ENCODE measurements around the gene CCL3.
"Not testable (repeated sequence)": the region's sequence is repeated elsewhere in the genome, so short reads cannot be mapped to it uniquely, and the experiment has no call there.

CCL3 gene

GRCh38 chr17:36088670-36089338 is 1.1 kb downstream of the CCL3 start:
- DNase-seq (ENCODE audit: extremely low spot score, insufficient read length, low read depth) (no peak), FAIRE-seq (no peak)

DNA sequence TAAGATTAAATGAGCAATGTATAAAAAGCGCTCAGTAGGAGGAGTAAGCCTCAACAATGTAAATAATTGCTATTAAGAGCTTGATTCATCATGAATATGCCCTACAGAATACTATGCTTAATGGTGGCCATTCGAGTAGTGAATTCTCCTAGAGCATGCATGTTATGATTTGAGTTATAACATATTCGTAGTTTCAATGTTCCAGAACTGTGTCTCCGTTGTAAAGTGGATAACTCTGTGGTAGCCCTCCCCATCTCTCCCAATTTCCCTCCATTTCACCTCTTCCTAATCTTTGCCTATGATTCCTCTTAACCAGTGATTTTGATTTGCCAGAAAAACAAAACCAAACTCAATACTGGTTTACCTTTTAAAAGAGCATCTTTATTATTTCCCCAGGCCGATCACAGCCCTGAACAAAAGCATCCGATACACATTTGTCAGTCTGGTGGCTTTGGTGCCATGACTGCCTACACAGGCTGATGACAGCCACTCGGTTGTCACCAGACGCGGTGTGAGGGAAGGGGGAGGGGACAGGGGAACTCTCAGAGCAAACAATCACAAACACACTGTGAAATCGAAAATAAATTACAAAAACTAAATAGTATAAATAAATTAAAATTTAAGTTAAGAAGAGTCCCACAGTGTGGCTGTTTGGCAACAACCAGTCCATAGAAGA is 1.9 kb downstream of the CCL3 start:
- FAIRE-seq; DNase-seq (ENCODE audit: extremely low spot score, insufficient read length, low read depth): not testable (repeated sequence)

- DNase-seq (ENCODE audit: extremely low spot score, insufficient read length, low read depth) = not testable (repeated sequence)
These were observed 2.5 kb downstream of the CCL3 start for GRCh38 chr17:36087471-36087870.

GRCh38 chr17:36086791-36087190 is 3.2 kb downstream of the CCL3 start:
- FAIRE-seq (no peak), DNase-seq (ENCODE audit: extremely low spot score, insufficient read length, low read depth) (no peak)

More at GRCh38 chr17:36087471-36087870, 2.5 kb downstream of the CCL3 start:
- FAIRE-seq = not testable (repeated sequence)

DNA sequence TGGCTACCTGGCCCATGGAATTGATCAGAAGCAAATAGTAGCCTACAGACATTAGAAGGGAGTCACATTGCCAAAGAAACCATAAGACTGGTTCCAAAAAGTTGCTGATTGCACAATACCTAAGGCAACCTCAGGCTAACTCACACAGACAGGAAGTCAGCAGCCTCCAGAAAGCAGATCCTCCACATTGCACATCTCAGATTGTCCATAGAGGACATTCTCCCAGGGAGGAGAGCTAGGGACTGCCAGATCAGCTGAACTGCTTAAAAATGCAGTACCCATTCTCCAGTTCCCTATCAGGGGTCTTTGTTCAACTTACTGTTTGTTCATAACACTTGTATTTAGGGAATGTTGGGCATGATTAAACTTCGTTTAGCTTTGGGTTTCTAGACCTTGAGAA is 4.2 kb downstream of the CCL3 start:
- FAIRE-seq (no peak), DNase-seq (ENCODE audit: extremely low spot score, insufficient read length, low read depth) (no peak)

GRCh38 chr17:36083691-36084090 is 6.3 kb downstream of the CCL3 start:
- FAIRE-seq; DNase-seq (ENCODE audit: extremely low spot score, insufficient read length, low read depth): not testable (repeated sequence)

GRCh38 chr17:36082482-36083120 is 7.3 kb downstream of the CCL3 start:
- not testable (repeated sequence) for FAIRE-seq

DNA sequence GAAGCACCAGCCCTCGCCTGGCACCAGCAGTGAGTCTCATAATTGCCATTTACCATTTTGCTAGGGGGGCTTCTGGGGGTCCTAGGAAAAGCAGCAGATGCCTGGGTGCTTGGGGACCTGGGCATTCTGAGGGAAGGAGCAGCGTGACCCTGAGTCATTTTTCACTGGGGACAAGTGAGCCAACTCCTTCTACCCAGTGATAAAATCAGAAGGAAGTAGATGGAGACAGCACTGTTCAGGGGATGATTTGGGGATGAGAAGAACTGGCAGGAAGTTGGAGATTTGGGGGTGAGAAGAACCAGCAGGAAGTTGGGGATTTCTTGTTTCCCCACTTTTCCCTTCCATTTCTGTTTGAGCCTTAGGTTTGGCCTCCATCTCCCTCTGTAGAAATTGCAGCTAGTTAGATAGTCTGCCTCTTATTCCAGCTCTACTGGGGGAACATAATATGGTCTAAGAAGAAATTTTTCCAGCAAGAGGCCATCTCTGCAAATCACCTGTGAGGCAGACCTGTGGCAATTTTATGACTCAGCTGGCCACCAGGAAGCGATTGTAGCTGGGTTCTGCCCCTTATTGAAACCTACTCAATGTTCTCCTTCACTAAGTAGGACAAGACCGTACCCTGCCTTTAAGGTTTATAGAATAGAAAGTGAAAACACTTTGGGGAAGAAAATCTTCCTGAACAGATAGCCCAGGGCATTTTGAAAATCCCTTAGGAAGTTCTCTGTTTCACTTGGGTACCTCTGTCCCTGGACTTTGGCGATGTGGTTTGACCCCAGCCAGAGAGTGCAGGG is 8.1 kb downstream of the CCL3 start:
- not testable (repeated sequence) for DNase-seq (ENCODE audit: extremely low spot score, insufficient read length, low read depth); FAIRE-seq

More at GRCh38 chr17:36082482-36083120, 7.3 kb downstream of the CCL3 start:
- not testable (repeated sequence) for DNase-seq (ENCODE audit: extremely low spot score, insufficient read length, low read depth)

DNA sequence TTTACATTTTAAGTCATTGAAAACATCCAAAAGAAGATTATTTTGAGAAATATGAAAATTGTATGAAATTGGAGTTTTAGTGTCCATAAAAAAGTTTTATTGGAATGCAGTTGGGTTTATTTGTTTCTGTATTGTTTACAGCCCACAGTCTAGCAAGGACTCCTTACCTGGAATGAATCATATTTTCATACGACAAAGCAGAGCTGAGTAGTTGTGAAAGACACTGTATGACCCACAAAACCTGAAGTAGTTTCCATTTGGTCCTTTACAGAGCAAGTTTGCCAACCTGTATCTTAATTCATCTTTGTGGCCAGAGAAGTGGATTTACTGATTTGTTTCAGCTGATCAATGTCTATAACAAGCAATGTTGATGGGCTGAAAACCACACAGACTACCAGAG is 15.6 kb downstream of the CCL3 start:
- FAIRE-seq = no peak

GRCh38 chr17:36072431-36073121 is 17.4 kb downstream of the CCL3 start:
- DNase-seq (ENCODE audit: extremely low spot score, insufficient read length, low read depth) (no peak), FAIRE-seq (no peak)

More for the DNA sequence above, 15.6 kb downstream of the CCL3 start:
- DNase-seq (ENCODE audit: extremely low spot score, insufficient read length, low read depth) = no peak

- no peak for FAIRE-seq
- DNase-seq (ENCODE audit: extremely low spot score, insufficient read length, low read depth) = no peak
These were observed 18.2 kb downstream of the CCL3 start for GRCh38 chr17:36071751-36072150.

DNA sequence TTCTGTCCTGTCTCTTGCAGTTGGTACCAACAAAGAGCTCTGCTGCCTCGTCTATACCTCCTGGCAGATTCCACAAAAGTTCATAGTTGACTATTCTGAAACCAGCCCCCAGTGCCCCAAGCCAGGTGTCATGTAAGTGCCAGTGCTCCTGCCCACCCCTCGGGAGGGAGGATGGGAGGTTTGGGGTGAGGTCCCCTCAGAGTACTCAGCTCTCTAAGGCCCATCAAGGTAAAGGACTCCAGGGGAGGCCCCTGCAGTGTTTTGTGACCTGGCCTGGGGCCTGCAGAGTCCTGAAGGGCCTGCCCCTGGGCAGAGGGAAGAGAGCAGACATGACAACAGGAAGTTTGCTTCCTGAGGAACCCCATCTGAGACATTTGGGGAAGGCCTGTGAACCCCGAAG is 19.5 kb downstream of the CCL3 start:
- FAIRE-seq (no peak), DNase-seq (ENCODE audit: extremely low spot score, insufficient read length, low read depth) (no peak)

DNA sequence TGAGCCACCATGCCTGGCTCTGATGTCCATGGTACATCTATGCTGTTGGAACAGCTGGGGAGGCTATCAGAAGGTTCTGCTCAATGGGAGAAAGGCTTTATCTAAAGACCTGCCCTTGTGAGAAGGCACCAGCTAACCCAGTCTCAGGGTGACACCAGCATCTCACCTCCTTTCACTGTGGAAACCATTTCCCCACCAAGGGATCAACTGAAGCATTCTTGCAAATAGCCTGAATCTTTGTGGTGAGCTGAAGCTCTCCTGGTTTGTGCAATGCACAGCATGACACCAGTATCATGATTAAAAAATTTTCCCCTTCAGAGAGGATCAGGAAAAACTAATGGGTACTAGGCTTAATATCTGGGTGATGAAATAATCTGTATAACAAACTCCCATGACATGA is 20.8 kb downstream of the CCL3 start:
- no peak for FAIRE-seq
- DNase-seq (ENCODE audit: extremely low spot score, insufficient read length, low read depth) = no peak

DNA sequence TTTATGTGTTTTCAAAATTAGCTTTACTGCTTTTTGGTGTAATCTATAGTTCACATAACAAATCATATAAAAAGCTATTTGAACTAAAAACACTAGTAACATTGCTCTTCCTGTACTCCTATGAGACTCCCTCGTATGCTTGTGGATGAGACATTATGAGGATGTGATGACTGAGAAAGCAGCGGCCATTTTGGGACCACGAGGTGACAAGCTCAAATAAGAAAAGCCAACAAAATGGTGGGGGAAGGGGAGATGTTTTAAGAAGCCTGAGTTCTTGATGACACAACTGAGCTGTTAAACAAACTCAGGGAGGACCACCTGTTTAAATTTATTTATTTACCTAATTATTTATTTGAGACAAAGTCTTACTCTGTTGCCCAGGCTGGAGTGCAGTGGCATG is 21.4 kb downstream of the CCL3 start:
- FAIRE-seq (no peak), DNase-seq (ENCODE audit: extremely low spot score, insufficient read length, low read depth) (no peak)

- FAIRE-seq (no peak), DNase-seq (ENCODE audit: extremely low spot score, insufficient read length, low read depth) (no peak)
These were observed 23.5 kb downstream of the CCL3 start for GRCh38 chr17:36066365-36066985.

- no peak for FAIRE-seq
- no peak for DNase-seq (ENCODE audit: extremely low spot score, insufficient read length, low read depth)
These were observed 26.0 kb downstream of the CCL3 start, which contains the start of gene CCL18 for GRCh38 chr17:36063786-36064541. Gene CCL18, plus strand, starts transcription at chr17:36064272. Its CDS starts 71 bp downstream, at chr17:36064343.

DNA sequence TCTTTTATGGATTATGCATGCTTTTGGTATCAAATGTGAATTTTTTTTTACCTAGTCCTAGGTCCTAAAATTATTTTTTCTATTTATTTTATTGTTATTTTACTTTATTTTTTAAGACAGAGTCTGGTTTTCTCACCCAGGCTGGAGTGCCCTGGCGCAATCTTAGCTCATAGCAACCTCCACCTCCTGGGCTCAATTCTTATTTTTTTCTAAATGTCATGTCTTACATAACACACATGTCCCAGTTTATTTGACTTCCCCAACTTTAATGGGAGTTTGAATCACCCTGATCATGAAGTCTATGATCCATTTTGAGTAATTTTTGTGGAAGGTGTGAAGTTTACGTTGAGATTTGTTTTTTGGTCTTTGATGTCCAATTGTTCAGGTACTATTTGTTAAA is 29.1 kb downstream of the CCL3 start:
- FAIRE-seq (no peak), DNase-seq (ENCODE audit: extremely low spot score, insufficient read length, low read depth) (no peak)

DNA sequence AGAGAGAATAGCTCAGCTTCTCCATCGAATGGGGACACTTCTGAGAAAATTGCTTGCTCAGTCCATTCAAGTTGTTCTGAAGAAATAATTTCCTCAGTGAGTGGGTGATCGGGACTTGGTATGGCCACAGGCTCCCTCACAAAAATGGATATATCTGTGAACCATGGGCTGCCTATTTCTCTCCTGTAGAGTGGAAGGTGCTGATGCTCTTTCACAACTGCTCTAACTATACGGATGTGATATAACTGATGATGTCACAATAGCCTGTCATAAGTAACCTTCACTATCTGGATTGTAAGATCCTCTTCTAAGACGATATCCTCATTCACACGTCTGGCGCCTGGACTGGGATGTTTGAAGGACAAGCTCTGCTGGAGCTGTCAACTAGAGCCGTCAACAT is 30.5 kb downstream of the CCL3 start:
- FAIRE-seq = no peak
- DNase-seq (ENCODE audit: extremely low spot score, insufficient read length, low read depth) = no peak

DNA sequence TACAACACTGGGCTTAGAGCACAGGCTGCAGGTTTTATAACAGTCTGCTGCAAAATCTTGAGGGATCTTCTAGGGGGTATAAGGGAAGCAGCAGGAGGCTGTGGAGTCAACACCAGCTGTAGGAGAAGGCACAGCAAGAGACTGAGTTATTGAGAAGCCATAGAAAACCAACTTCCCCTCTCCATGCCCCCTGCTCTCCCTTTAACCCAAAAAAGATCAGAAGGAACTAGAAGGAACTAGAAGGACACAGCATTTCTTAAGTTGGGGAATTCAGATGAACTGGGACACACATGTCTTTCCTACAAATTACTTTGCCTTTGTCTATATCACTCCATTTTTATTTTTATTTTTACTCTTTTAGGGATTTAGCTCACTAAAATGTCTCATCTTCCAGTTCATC is 32.0 kb downstream of the CCL3 start:
- no peak for DNase-seq (ENCODE audit: extremely low spot score, insufficient read length, low read depth)
- no peak for FAIRE-seq
